SKM-1 (cell line): ENCODE measurements around the gene BIN2.
"Not testable (repeated sequence)": the region's sequence is repeated elsewhere in the genome, so short reads cannot be mapped to it uniquely, and the experiment has no call there.

Source experiments
- DNase-seq: peaks from one replicate; lab custom pipeline; 2025; ENCODE audit not compliant: unreplicated experiment; lab: John Stamatoyannopoulos, UW

The BIN2 gene

DNA sequence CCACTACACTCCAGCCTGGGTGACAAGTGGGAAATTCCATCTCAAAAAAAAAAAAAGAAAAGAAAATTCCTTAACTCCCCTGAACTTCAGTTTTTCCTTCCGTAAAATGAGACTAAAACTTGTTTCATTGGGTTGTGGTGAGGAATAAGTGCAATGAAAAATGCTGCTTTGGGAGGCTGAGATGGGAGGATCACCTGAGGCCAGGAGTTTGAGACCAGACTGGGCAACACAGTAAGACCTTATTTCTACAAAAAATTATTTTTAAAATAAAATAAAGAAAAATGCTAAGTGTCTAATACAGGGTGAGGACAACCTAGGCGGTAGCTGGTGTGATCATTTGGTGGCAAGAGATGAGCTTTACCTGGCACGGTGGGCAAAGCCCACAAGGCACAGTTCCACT lies 60.6 kb downstream of the BIN2 start:
- no peak for DNase-seq

DNA sequence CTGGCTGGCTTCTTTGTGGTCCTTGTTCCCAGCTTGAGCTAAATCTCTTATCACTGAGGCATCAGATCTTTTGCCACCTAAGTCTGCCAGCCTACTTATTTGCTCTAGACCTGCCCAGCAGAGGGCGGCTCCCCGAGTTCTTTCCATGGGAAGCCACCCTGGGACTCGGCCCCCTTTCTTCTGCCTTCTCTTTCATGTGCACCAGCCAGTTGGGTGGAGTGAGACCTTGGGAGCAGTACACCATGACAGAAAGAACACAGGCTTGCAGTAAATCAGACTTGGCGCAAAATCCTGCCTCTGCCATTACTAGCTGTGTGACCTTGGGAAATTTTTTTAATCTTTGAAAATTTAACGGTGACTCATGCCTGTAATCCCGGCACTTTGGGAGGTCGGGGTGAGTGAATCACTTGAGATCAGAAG lies 61.2 kb downstream of the BIN2 start:
- DNase-seq, result peak; percentile 8

DNA sequence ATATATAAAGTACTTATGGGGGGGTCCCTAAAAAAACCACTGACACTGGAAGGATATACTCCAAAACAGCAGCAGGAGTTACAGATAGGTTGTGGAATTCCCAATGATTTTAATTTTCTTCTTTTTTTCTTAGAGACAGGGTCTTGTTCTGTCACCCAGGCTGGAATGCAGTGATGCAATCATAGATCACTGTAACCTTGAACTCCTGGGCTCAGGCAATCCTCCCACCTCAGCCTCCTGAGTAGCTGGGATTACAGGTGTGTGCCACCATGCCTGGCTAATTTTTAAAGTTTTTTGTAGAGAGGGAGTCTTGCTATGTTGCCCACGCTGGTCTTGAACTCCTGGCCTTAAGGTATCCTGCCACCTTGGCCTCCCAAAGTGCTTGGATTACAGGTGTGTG lies 64.4 kb downstream of the BIN2 start:
- DNase-seq, result not testable (repeated sequence)

DNA sequence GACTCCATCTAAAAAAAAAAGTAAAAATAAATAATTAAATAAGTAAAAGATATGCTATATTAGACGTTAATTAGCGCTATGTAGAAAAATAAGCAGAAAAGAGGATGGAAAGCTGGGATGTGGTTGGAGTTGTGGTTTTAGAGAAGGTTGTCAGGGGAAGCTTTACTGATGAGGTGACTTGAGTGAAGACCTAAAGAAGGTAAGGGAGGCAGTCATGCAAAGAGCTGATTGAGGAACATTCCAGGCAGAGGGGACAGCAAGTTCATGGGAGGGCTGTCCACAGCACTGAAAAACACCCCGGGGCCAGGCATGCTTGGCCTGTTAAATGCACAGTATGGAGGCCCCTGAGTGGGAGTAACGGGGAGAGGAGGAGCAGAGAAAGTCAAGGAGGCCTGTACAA lies 69.4 kb downstream of the BIN2 start:
- no peak for DNase-seq

DNA sequence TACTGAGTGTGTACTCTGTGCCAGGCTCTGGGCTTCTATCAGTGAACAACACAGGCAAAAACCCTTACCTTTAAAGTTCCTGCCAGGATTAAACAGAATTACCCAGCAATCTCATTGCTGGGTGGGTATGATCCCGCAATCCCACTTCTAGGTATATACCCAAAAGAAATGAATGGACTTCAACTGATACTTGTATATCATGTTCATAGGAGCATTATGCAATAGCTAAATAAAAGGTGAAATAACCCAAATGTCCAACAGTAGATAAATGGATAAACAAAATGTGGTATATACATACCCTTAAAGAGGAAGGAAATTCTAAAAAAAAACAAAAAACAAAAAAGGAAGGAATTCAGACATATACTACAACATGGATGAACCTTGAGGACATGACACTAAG lies 70.7 kb downstream of the BIN2 start:
- no peak for DNase-seq

DNA sequence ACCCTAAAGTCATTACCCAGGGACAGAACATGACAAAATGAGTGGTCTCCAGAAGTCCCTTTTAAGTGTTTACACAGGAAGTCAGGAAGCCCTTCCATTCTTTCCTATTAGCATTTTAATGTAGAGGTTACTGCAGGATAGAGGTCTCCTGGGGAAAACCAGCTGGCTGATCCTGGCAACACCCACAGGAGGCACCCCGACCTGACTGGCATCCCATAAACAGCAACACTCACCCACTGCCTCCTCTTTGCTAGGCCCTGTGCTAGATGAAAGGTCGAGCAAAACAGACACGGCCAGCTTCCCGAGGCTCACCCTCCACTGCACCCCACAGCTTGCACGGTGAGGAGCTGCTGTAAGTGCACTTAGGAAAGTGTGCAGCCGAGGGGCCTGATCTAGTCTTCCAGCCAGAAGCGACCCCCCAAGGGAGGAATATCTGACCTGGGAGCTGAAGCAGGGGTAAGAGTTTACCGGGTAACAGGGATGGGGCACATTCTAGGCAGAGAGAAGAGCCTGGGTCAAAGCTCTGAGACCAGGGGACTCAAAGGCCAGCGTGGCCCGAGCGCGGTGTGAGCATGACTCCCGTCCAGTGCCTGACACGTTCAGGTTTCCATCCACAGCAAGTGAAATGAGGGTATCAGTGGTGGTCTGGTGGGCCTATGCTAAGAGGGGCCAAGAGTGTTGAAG lies 76.3 kb downstream of the BIN2 start:
- DNase-seq, result no peak

DNA sequence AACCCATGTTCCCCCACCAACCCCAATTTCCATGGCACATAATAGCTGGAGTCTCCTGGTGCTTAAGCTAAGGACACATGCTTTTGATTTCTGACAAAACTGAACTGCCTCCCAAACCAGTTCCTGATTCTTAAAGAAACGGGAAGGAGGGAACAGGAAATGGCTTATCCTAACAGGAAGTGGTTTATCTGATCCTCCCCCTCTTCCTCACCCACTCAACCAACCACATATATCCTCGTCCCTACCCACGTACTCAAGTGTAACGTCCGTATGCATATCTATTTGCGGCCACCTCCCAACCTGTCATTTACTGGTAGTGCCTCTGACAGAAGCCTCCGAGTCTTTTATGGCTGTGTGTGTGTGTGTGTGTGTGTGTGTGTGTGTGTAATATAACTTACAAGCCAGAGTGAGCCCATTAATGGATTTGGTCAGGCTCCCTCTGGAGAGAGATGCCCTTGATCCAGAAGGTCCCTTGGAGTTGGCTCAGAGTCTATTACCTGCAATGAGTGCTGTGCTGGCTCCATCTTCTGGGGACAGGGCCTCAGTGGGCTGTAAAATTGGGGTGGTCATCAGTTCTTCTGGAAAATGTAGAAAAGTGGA lies 77.6 kb downstream of the BIN2 start:
- DNase-seq, result peak; percentile 52

DNA sequence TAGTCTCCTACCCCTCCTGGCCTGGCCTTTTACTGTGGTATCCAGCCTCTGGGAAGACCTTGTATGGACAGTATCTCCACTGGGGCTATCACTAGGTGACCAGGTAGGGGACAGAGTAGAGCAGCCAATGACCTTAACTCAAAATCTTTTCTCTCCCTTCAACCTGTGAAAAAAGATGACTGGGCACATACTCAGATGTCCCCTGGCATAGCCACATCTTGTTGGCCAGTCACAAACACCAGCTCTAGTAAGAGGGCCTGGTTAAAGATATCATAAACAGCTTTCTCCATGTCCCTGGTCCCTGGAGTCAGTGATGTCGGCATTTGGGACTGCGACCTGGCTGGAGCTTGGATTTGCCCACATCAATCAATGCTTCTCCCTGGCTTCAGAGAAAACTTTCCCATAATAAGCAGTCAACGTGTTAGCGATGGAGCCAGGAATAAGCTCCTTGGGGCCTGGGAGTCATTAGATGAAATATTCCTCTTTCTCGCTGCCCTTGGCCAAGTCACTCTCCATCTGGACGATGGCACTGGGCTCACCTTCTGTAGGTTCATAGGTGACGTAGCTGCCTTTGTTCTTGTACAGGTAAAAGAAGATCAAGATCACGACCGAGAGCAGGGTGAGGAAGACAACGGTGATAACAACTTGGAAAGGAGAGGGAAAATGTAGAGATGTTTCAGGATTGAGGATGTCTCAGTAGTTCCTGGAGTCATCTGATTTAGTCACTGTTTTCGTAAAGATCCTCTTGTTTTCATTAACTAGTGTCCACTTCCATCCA lies 78.3 kb downstream of the BIN2 start:
- DNase-seq, result no peak

DNA sequence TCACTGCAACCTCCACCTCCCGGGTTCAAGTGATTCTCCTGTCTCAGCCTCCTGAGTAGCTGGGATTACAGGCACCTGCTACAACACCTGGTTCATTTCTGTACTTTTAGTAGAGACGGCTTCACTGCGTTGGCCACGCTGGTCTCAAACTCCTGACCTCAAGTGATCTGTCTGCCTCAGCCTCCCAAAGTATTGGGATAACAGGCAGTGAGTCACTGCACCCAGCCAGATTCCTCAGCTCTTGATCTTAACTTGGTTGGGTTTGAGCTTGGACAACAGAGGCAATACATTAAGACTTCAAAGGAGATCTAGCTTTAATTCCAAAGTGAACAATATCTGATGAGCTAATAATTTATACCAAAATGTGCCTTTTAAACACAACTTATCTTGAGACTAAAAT lies 79.7 kb downstream of the BIN2 start:
- no peak for DNase-seq

DNA sequence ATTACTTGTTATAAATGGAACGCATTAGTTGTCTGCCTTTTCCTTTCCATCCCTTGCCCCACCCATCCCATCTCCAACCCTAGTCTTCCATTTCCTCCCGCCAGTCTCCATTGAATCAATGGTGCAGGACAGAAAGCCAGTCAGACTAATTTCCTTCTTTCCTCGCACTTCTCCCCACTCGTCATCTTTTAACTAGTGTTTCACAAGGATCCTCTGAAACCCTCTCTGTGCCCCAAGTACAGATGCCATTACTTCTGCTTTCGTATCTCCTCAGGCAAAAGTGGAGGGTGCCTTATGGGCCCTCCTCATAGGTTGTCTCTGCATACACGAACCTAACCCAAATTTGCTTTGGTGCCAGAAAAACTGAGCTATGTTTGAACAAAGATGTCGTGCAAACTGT lies 81.1 kb downstream of the BIN2 start:
- peak; percentile 35 for DNase-seq

DNA sequence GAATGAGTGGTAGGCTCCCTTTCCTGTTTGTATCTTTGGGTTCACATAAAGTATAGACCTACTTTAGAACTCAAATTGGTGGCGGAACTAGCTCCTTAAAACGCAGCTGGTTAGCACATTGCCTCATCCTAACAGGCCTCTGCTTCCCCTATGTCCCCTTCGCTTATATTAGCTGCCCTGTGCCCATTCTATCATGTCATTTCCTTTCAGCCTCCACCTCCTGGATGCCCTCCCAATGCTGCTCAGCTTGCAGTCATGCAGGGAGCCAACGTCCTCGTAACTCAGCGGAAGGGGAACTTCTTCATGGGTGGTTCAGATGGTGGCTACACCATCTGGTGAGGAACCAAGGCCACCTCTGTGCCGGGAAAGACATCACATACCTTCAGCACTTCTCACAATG lies 81.9 kb downstream of the BIN2 start:
- DNase-seq, result no peak

DNA sequence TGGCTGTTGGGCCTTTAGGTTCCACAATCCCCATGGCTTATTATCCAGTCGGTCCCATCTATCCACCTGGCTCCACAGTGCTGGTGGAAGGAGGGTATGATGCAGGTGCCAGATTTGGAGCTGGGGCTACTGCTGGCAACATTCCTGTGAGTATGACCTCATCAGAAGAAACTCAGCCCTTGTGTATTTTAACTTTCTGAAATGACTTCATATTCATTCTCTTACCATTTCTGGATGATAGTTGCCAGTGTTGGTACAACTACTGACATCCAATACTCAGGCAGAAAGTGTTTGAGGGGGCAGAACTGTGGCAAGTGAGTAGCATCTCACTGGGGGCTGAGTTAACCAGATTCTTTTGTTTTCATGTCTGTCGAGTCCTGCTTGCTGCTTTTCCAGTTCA lies 83.0 kb downstream of the BIN2 start:
- DNase-seq, result no peak

DNA sequence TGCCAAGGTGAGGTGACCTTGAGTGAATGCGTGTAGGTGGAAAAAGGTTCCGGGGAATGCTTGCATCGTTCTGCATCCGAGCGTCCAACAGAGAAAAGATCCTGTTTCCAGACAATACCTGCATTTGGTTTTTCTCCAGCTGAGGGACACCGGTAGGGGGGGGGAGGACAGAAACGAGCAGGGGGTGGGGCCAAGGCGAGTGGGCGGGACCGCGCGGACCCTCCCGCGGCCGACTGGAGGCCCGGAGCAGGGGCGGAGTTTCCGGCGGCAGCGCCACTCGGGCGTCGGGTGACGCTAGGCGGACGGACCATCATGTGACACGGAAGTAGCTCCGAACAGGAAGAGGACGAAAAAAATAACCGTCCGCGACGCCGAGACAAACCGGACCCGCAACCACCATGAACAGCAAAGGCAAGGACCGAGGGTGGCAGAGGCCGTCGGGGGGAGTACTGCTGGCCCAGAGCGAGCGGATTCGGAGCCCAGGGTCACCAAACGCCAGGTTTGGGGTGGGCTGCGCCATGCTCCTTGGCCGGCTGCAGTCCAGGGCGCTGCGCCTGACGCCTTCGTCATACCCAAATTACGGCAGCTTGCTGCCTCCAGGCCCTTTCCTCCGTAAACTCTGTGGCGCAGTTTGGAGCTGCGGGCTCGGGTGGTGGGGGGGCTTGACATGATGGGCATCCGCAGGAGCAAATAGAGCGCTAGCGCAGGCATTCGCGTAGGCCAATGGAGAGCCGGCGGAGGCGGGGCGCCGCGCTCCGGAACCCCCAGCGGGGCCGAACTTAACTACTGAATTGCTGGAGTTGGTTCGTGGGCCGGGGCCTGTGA lies 85.3 kb downstream of the BIN2 start, which contains the start of gene DAZAP2:
Gene DAZAP2, plus strand, starts transcription at position 317 of the 825 bp plus-strand sequence. Its CDS starts 82 bp downstream, at position 399.
- peak; percentile 51 for DNase-seq

DNA sequence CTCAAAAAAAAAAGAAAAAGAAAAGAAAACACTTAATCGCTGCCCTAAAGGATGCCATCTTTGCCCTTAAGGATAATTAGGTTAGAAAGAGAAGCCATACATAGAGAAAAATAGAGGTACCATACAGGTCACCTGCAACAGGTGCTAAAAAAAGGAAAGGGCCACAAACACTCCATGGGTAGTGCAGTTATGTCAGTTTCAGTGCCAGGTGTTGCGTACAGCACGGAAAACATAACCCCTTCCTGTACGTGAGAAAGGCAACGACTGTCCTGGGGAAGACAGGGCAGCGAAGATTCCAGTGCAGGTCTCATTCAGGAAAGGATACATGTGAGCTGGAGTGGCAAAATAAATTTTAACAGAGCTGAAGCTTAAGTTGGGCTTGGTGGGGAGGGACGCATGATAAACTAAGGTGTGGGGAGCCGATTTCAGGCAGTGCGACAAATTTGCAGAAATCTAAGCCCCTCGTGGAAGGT lies 85.9 kb downstream of the BIN2 start:
- DNase-seq, result no peak

DNA sequence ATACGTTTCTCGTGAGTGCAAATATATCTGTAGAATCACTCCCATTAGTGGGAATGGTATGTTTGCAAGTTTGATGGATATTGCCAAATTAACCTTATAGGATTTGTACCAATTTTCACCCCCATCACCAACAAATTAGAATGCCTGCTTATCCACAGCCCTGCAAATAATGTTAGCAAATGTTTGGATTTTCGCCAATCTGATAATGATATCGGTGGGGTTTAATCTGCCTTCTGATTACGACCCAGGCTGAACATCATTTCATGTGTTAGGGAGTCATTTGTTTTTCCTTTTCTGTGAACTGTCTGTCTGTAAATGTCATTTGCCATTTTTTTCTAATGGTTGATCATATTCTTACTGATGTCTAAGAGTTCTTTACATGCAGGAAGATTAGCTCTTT lies 89.4 kb downstream of the BIN2 start:
- no peak for DNase-seq

DNA sequence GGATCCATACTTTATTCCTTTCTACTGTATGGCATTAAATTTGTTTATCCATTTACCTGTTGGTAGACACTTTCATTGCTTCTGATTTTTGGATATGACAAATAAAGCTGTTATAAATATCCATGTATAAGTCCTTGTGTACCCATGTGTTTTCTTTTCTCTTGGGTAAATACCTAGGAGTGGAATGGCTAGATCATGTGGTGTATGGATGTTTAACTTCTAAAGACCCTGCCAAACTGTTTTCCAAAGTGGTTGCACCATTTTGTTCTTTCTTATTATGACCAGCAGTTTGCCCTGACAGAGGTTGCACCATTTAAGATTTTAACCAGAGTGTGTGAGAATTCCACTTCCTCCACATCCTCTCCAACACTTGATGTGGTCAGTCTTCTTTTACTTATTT lies 91.3 kb downstream of the BIN2 start:
- no peak for DNase-seq
